Measurements from ENCODE around the gene DOCK6. TPM values are rescaled to one million over a fixed set of nuclear protein-coding genes. Genes with fewer than 3 reads are reported as not detected.
A peak's percentile ranks its signal among the peaks of the same experiment; 100 is the strongest.

Gene DOCK6
- total RNA-seq, 1 donor = 183 TPM

DNA sequence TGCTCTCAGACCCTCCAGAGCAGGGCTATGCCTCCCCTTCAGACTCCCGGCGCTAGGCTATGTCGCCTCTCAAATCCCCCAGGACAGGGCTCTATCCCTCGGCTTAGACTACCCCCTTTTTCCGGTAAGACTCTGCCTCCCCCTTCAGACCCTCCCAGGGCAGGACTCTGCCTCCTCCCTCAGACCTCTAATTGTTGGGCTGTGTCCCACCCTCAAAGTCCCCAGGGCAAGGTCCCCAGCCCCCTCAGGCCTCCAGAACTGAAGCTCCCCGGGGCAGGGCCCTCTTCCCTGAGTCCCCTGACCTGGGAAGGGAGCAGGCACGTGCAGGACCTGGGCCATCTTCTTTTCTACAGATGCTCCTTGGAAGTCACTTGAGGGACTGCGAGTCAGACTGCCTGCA lies 68.2 kb downstream of the DOCK6 start:
- Histone ChIP-seq H3K27ac (ENCODE audit: low read depth, low read length) (no peak overlapping the region), H3K27me3 (ENCODE audit: insufficient read depth, low read length) (no peaks in the 10 kb centered on the region), H3K79me2 (ENCODE audit: insufficient read depth, low read length) (peaks cover 73% of the 10 kb centered on the region), H3K36me3 (ENCODE audit: insufficient read depth, low read length) (peaks cover 36% of the 10 kb centered on the region), H4K20me1 (ENCODE audit: insufficient read depth, low read length) (peaks cover 24% of the 10 kb centered on the region), H3K4me3 (ENCODE audit: insufficient read depth, low read length) (no peak overlapping the region), H3K4me1 (ENCODE audit: insufficient read depth, low read length) (peaks cover 25% of the 10 kb centered on the region), H3K9me3 (ENCODE audit: low read depth, low read length) (no peaks in the 10 kb centered on the region), H3K4me2 (ENCODE audit: insufficient read depth, low read length) (no peak overlapping the region), H2AFZ (ENCODE audit: low read length) (no peak overlapping the region)
- TF ChIP-seq, protein P1, sequence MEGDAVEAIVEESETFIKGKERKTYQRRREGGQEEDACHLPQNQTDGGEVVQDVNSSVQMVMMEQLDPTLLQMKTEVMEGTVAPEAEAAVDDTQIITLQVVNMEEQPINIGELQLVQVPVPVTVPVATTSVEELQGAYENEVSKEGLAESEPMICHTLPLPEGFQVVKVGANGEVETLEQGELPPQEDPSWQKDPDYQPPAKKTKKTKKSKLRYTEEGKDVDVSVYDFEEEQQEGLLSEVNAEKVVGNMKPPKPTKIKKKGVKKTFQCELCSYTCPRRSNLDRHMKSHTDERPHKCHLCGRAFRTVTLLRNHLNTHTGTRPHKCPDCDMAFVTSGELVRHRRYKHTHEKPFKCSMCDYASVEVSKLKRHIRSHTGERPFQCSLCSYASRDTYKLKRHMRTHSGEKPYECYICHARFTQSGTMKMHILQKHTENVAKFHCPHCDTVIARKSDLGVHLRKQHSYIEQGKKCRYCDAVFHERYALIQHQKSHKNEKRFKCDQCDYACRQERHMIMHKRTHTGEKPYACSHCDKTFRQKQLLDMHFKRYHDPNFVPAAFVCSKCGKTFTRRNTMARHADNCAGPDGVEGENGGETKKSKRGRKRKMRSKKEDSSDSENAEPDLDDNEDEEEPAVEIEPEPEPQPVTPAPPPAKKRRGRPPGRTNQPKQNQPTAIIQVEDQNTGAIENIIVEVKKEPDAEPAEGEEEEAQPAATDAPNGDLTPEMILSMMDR (IDR thresholded peaks at IDR 0.05; ENCODE audit: extremely low read depth, low read depth, low read length) = no peak
- DNase-seq (ENCODE audit: insufficient read length, low spot score, missing footprints) = peak; percentile 66

DNA sequence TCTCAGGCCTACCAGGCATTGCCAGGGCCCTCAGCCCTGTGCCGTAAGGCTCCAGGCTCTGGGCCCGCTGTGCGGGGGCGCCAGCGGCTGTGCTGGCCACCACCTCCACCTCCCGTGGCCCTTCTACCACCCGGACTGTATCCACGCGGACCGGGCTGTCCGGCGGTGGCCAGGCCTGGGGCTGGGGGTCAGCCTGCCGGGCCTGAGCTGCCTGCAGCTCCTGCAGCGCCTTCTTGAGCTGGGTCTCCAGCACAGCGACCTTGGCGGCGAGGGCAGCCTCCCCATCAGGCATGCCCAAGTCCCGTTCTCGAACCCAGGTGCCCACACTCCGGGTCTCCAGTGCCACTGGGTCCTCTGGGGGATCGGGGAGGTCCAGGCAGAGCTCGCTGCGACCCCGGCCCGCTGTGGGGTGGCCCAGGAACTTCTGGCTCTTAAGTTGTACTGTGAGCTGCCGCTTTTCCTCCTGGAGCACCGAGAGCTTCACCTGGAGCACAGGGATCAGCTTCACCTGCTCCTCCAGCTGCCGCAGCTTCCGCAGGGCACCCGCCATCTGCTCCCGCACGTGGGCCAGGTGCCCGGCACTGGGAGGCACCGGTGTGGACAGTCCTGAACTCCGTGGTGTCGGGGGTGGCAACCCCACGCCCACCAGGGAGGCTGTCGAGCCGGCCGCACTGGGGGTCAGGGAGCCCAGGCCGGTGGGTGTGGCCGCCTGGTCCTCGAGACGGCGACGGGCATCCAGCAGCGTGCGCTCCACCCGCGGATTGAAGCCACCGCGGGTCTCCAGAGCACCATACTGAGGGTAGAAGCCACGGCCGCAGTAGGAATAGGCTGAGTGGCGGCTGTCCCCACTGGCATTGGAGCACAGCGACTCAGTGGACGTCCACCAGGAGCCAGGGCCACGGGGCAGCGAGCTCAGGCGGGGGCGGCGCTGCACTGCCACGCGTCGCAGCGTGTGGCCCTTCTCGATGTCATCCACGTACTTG lies 69.1 kb downstream of the DOCK6 start:
- H2AFZ ChIP-seq (ENCODE audit: low read length) = no peak overlapping the region
- no peak overlapping the region for H3K27ac ChIP-seq (ENCODE audit: low read depth, low read length)
- peaks cover 44% of the 10 kb centered on the region for H3K36me3 ChIP-seq (ENCODE audit: insufficient read depth, low read length)
- H3K9me3 ChIP-seq (ENCODE audit: low read depth, low read length) = no peaks in the 10 kb centered on the region
- H3K4me3 ChIP-seq (ENCODE audit: insufficient read depth, low read length) = no peak overlapping the region
- peaks cover 24% of the 10 kb centered on the region for H4K20me1 ChIP-seq (ENCODE audit: insufficient read depth, low read length)
- no peak overlapping the region for H3K4me2 ChIP-seq (ENCODE audit: insufficient read depth, low read length)
- H3K79me2 ChIP-seq (ENCODE audit: insufficient read depth, low read length) = peaks cover 81% of the 10 kb centered on the region
- TF ChIP-seq, protein P1 (IDR thresholded peaks at IDR 0.05; ENCODE audit: extremely low read depth, low read depth, low read length) = no peak
- no peak for DNase-seq (ENCODE audit: insufficient read length, low spot score, missing footprints)
- peaks cover 25% of the 10 kb centered on the region for H3K4me1 ChIP-seq (ENCODE audit: insufficient read depth, low read length)
- H3K27me3 ChIP-seq (ENCODE audit: insufficient read depth, low read length) = no peaks in the 10 kb centered on the region

DNA sequence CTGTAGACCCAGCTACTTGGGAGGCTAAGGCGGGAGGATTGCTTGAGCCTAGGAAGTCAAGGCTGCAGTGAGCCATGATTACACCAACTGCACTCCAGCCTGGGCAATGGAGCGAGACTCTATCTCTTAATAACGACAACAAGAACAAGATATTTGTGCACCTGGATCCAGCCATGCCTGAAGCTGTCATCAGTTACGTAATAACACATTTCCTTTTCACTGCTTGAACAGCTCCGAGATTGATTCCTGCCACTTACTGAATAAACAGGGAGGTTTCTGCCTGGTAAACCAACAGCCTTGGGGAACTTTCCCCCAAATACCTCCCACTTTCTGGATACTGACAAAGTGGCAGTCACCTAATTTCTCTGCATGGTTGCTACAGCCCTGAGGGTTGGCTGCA lies 70.4 kb downstream of the DOCK6 start:
- Histone ChIP-seq H3K4me3 (ENCODE audit: insufficient read depth, low read length) (no peak overlapping the region), H3K36me3 (ENCODE audit: insufficient read depth, low read length) (peaks cover 55% of the 10 kb centered on the region), H3K4me2 (ENCODE audit: insufficient read depth, low read length) (peak overlapping the region; percentile 53), H4K20me1 (ENCODE audit: insufficient read depth, low read length) (peaks cover 24% of the 10 kb centered on the region), H3K27ac (ENCODE audit: low read depth, low read length) (no peak overlapping the region), H3K27me3 (ENCODE audit: insufficient read depth, low read length) (no peaks in the 10 kb centered on the region), H3K9me3 (ENCODE audit: low read depth, low read length) (no peaks in the 10 kb centered on the region), H3K4me1 (ENCODE audit: insufficient read depth, low read length) (peaks cover 25% of the 10 kb centered on the region), H3K79me2 (ENCODE audit: insufficient read depth, low read length) (peaks cover 88% of the 10 kb centered on the region), H2AFZ (ENCODE audit: low read length) (no peak overlapping the region)
- TF ChIP-seq, protein P1 (IDR thresholded peaks at IDR 0.05; ENCODE audit: extremely low read depth, low read depth, low read length) = no peak
- DNase-seq (ENCODE audit: insufficient read length, low spot score, missing footprints) = peak; percentile 62

DNA sequence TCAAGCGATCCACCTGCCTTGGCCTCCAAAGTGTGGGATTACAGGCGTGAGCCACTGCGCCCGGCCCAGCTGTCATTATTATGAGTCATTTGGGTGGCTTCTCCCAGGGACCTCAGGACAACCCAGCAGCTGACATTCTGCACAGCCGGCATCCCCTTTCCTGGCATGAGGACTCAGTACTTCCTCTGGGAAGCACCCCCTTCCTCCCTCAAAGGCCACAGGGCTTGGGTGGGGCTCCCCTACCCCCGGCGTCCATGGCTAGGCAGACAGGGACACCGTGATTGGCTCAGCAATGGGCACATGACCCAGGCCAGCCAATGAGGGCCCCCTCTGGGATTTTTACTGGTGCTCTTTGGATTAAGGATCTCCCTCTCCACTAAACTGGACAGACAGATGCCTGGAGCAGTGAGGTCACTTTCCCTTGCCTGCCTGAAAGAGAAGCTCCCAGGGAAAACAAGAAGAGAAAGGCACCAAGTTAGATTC lies 71.0 kb downstream of the DOCK6 start:
- DNase-seq (ENCODE audit: insufficient read length, low spot score, missing footprints) = peak; percentile 99
- no peaks in the 10 kb centered on the region for H3K9me3 ChIP-seq (ENCODE audit: low read depth, low read length)
- TF ChIP-seq, protein P1 (IDR thresholded peaks at IDR 0.05; ENCODE audit: extremely low read depth, low read depth, low read length) = no peak
- H3K4me1 ChIP-seq (ENCODE audit: insufficient read depth, low read length) = peaks cover 25% of the 10 kb centered on the region
- H4K20me1 ChIP-seq (ENCODE audit: insufficient read depth, low read length) = peaks cover 21% of the 10 kb centered on the region
- peaks cover 87% of the 10 kb centered on the region for H3K79me2 ChIP-seq (ENCODE audit: insufficient read depth, low read length)
- no peak overlapping the region for H2AFZ ChIP-seq (ENCODE audit: low read length)
- no peaks in the 10 kb centered on the region for H3K27me3 ChIP-seq (ENCODE audit: insufficient read depth, low read length)
- peak overlapping the region; percentile 53 for H3K4me2 ChIP-seq (ENCODE audit: insufficient read depth, low read length)
- H3K27ac ChIP-seq (ENCODE audit: low read depth, low read length) = no peak overlapping the region
- no peak overlapping the region for H3K4me3 ChIP-seq (ENCODE audit: insufficient read depth, low read length)
- H3K36me3 ChIP-seq (ENCODE audit: insufficient read depth, low read length) = peaks cover 60% of the 10 kb centered on the region

Data from osteoblast (primary cell).